GM10266 (cell line): ENCODE data around the gene SLC2A13.
"Not testable (repeated sequence)": the region's sequence is repeated elsewhere in the genome, so short reads cannot be mapped to it uniquely, and the experiment has no call there.

ENCODE experiments used
- DNase-seq: peaks from one replicate; pipeline ENCODE4 v3.0.0; 2012; ENCODE audit errors: extremely low spot score
- TF ChIP-seq, protein P1 (sequence below): IDR thresholded peaks from 2 replicates; pipeline ENCODE4 v1.5.1; 2012; ENCODE audit warnings: mild to moderate bottlenecking, low read depth; ENCODE audit not compliant: control insufficient read depth, insufficient read depth; ENCODE audit errors: missing control alignments

Gene SLC2A13

GRCh38 chr12:39795481-39795880 is 310.4 kb downstream of the SLC2A13 start:
- TF ChIP-seq, protein P1, sequence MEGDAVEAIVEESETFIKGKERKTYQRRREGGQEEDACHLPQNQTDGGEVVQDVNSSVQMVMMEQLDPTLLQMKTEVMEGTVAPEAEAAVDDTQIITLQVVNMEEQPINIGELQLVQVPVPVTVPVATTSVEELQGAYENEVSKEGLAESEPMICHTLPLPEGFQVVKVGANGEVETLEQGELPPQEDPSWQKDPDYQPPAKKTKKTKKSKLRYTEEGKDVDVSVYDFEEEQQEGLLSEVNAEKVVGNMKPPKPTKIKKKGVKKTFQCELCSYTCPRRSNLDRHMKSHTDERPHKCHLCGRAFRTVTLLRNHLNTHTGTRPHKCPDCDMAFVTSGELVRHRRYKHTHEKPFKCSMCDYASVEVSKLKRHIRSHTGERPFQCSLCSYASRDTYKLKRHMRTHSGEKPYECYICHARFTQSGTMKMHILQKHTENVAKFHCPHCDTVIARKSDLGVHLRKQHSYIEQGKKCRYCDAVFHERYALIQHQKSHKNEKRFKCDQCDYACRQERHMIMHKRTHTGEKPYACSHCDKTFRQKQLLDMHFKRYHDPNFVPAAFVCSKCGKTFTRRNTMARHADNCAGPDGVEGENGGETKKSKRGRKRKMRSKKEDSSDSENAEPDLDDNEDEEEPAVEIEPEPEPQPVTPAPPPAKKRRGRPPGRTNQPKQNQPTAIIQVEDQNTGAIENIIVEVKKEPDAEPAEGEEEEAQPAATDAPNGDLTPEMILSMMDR, result no peak

GRCh38 chr12:39792938-39793337 is 312.9 kb downstream of the SLC2A13 start:
- no peak for DNase-seq
- TF ChIP-seq, protein P1, result no peak

More at GRCh38 chr12:39795481-39795880, 310.4 kb downstream of the SLC2A13 start:
- DNase-seq, result no peak

DNA sequence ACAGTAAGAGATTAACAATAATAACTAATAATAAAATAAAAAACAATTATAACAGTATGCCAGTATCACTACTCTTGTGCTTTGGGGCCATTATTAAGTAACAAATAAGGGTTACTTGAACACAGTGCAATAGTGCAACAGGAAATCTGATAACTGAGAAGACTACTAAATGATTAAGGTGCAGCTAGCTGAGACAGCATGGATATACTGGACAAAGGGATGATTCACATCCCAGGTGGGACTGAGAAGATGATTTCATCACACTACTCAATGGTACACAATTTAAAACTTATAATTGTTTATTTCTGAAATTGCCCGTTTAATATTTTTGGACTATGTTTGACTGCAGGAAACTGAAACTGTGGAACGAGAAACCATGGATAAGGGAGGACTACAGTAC is 317.6 kb downstream of the SLC2A13 start:
- TF ChIP-seq, protein P1, result no peak
- no peak for DNase-seq

GRCh38 chr12:39785814-39786213 is 320.1 kb downstream of the SLC2A13 start:
- not testable (repeated sequence) for DNase-seq

- TF ChIP-seq, protein P1, result no peak
- DNase-seq, result no peak
These were observed 323.8 kb downstream of the SLC2A13 start for GRCh38 chr12:39782026-39782545.

- TF ChIP-seq, protein P1, result no peak
- no peak for DNase-seq
These were observed 324.9 kb downstream of the SLC2A13 start for GRCh38 chr12:39780913-39781446.

DNA sequence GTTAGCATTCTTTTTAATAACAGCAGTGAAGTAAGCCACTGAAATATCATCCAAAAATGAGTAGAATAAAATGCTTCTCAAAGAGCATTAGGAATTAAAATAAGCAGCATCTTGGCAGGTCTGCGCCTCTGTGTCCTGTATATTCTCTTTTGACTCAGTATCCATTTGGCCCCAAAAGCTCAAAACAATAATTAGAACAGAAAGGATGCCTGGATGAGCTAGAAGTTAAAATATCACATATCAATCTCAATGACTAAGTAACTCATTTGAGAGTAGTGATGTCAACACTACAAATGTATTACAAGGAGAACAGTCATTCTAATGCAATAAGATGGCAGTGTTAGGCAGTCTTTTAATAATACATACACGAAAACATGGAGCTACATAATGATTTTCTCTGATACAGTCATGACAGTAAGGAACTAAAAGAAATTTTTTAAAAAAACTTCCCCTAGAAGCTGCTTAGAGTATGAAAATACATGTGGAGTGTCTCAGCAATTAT is 325.4 kb downstream of the SLC2A13 start:
- TF ChIP-seq, protein P1, result no peak
- DNase-seq, result no peak
